ENCODE results near the gene MRPS17.

MRPS17 gene

DNA sequence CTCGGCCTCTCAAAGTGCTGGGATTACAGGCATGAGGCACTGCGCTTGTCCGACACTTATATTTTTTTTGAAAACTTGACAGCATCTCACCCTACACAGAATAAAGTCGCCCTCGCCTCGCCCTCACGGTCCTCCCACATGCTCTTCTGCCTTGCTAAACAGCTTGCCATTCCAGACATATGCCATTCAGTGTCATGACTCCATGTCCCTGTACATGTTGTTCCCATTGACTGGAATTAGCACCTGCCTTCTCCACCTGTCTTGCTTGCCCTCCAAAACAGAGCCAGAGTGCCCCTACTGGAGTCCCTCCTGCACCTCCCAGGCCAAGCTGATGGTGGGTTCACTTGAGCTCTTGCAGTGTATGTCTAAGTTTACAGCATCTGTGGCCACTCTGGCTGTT lies 18.9 kb downstream of the MRPS17 start:
- TF ChIP-seq OSR1 (CRISPR knock-in tag; IDR thresholded peaks at IDR 0.05) (no peak), CREB5 (CRISPR knock-in tag; IDR thresholded peaks at IDR 0.05; ENCODE audit: low read depth) (no peak), SNAI2 (CRISPR knock-in tag; IDR thresholded peaks at IDR 0.05) (no peak), RARB (CRISPR knock-in tag; IDR thresholded peaks at IDR 0.05) (no peak), ARNTL (CRISPR knock-in tag; IDR thresholded peaks at IDR 0.05; ENCODE audit: borderline replicate concordance, low read depth) (no peak), PPARA (CRISPR knock-in tag; IDR thresholded peaks at IDR 0.05; ENCODE audit: borderline replicate concordance) (no peak), ZNF70 (CRISPR knock-in tag; IDR thresholded peaks at IDR 0.05) (no peak), ISL1 (CRISPR knock-in tag; IDR thresholded peaks at IDR 0.05) (no peak), ZC3H10 (CRISPR knock-in tag; IDR thresholded peaks at IDR 0.05) (no peak), GLIS3 (CRISPR knock-in tag; IDR thresholded peaks at IDR 0.05) (no peak)
- TF ChIP-seq, protein P1, sequence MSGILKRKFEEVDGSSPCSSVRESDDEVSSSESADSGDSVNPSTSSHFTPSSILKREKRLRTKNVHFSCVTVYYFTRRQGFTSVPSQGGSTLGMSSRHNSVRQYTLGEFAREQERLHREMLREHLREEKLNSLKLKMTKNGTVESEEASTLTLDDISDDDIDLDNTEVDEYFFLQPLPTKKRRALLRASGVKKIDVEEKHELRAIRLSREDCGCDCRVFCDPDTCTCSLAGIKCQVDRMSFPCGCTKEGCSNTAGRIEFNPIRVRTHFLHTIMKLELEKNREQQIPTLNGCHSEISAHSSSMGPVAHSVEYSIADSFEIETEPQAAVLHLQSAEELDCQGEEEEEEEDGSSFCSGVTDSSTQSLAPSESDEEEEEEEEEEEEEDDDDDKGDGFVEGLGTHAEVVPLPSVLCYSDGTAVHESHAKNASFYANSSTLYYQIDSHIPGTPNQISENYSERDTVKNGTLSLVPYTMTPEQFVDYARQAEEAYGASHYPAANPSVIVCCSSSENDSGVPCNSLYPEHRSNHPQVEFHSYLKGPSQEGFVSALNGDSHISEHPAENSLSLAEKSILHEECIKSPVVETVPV (CRISPR knock-in tag; IDR thresholded peaks at IDR 0.05) = no peak
- ATAC-seq = no peak

DNA sequence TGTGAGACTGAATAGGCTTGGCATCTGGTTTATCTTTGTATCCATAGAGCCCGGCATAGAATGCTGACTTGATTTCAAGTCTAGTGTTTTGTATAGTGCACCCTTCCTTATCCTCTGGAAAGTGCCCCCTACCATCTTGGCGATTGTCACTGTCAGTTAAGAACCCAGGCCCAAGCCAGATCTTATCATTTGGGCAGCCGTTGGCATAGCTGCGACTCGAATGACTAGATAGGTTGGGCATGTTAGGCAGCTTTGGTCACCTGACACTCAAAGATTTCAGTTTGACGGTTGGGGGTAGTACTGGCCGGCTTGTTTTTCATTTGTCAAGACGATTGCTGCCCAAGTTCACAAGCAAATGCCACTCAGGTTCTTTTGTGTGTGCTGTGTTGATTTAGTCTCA lies 19.3 kb downstream of the MRPS17 start:
- TF ChIP-seq ZNF8 (CRISPR knock-in tag; IDR thresholded peaks at IDR 0.05) (no peak), GLIS3 (CRISPR knock-in tag; IDR thresholded peaks at IDR 0.05) (no peak)
- ATAC-seq = no peak

GRCh38 chr7:55973747-55974250 lies 22.1 kb downstream of the MRPS17 start:
- TF ChIP-seq, protein P1 (CRISPR knock-in tag; IDR thresholded peaks at IDR 0.05) = no peak
- no peak for TF ChIP-seq GLIS3 (CRISPR knock-in tag; IDR thresholded peaks at IDR 0.05)
- TF ChIP-seq ZNF70 (CRISPR knock-in tag; IDR thresholded peaks at IDR 0.05) = no peak
- TF ChIP-seq ARNTL (CRISPR knock-in tag; IDR thresholded peaks at IDR 0.05; ENCODE audit: borderline replicate concordance, low read depth) = no peak
- no peak for TF ChIP-seq RARB (CRISPR knock-in tag; IDR thresholded peaks at IDR 0.05)
- TF ChIP-seq OSR1 (CRISPR knock-in tag; IDR thresholded peaks at IDR 0.05) = no peak
- no peak for TF ChIP-seq ZFP30 (CRISPR knock-in tag; IDR thresholded peaks at IDR 0.05)
- no peak for TF ChIP-seq TOX (CRISPR knock-in tag; IDR thresholded peaks at IDR 0.05; ENCODE audit: borderline replicate concordance)
- no peak for TF ChIP-seq BACH2 (CRISPR knock-in tag; IDR thresholded peaks at IDR 0.05; ENCODE audit: borderline replicate concordance)
- TF ChIP-seq, protein P2, sequence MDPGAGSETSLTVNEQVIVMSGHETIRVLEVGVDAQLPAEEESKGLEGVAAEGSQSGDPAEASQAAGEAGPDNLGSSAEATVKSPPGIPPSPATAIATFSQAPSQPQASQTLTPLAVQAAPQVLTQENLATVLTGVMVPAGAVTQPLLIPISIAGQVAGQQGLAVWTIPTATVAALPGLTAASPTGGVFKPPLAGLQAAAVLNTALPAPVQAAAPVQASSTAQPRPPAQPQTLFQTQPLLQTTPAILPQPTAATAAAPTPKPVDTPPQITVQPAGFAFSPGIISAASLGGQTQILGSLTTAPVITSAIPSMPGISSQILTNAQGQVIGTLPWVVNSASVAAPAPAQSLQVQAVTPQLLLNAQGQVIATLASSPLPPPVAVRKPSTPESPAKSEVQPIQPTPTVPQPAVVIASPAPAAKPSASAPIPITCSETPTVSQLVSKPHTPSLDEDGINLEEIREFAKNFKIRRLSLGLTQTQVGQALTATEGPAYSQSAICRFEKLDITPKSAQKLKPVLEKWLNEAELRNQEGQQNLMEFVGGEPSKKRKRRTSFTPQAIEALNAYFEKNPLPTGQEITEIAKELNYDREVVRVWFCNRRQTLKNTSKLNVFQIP (CRISPR knock-in tag; IDR thresholded peaks at IDR 0.05; ENCODE audit: borderline replicate concordance, low read depth) = no peak
- no peak for TF ChIP-seq TCF4 (CRISPR knock-in tag; IDR thresholded peaks at IDR 0.05; ENCODE audit: borderline replicate concordance)
- no peak for TF ChIP-seq SNAI2 (CRISPR knock-in tag; IDR thresholded peaks at IDR 0.05)
- no peak for TF ChIP-seq CREB5 (CRISPR knock-in tag; IDR thresholded peaks at IDR 0.05; ENCODE audit: low read depth)
- TF ChIP-seq CSDC2 (CRISPR knock-in tag; IDR thresholded peaks at IDR 0.05) = no peak

GRCh38 chr7:55975988-55976633 lies 24.4 kb downstream of the MRPS17 start:
- no peak for ATAC-seq

More at GRCh38 chr7:55973747-55974250, 22.1 kb downstream of the MRPS17 start:
- ATAC-seq = no peak

More at GRCh38 chr7:55975988-55976633, 24.4 kb downstream of the MRPS17 start:
- TF ChIP-seq, protein P2 (CRISPR knock-in tag; IDR thresholded peaks at IDR 0.05; ENCODE audit: borderline replicate concordance, low read depth) = no peak
- TF ChIP-seq ZFP3 (CRISPR knock-in tag; IDR thresholded peaks at IDR 0.05) = no peak
- TF ChIP-seq ESRRG (CRISPR knock-in tag; IDR thresholded peaks at IDR 0.05) = no peak
- no peak for TF ChIP-seq ARNTL (CRISPR knock-in tag; IDR thresholded peaks at IDR 0.05; ENCODE audit: borderline replicate concordance, low read depth)
- no peak for TF ChIP-seq CREB5 (CRISPR knock-in tag; IDR thresholded peaks at IDR 0.05; ENCODE audit: low read depth)
- TF ChIP-seq SNAI2 (CRISPR knock-in tag; IDR thresholded peaks at IDR 0.05) = no peak
- no peak for TF ChIP-seq PATZ1 (CRISPR knock-in tag; IDR thresholded peaks at IDR 0.05; ENCODE audit: borderline replicate concordance)
- TF ChIP-seq TCF4 (CRISPR knock-in tag; IDR thresholded peaks at IDR 0.05; ENCODE audit: borderline replicate concordance) = no peak
- no peak for TF ChIP-seq BACH2 (CRISPR knock-in tag; IDR thresholded peaks at IDR 0.05; ENCODE audit: borderline replicate concordance)
